Right atrium auricular region (tissue), 2 donors: ENCODE results near the gene HPGD. TPM values are rescaled to one million over a fixed set of nuclear protein-coding genes. Genes with fewer than 3 reads are reported as not detected.

Source experiments
- DNase-seq: peaks from one replicate; pipeline ENCODE4 v3.0.0-alpha.2; 2019; ENCODE audit warnings: low spot score
- H3K27ac ChIP-seq, 2 donors: fragments of 200-600 bp; sonication (generic); 1 replicate in 1 of 2; 2 replicates in 1 of 2; pipeline ENCODE4 v1.5.1; 2016 to 2019
- H3K27me3 ChIP-seq, 2 donors: fragments of 200-600 bp; sonication (generic); one replicate each; pipeline versions ENCODE4 v1.5.1 to v1.6.0; 2017 to 2019
- H3K36me3 ChIP-seq: fragments of 200-600 bp; sonication (generic); one replicate; pipeline ENCODE4 v1.5.1; 2016
- H3K4me1 ChIP-seq, 2 donors: fragments of 200-600 bp; sonication (generic); one replicate each; pipeline versions ENCODE4 v1.5.1 to v1.6.0; 2017 to 2019
- H3K4me3 ChIP-seq, 2 donors: fragments of 200-600 bp; sonication (generic); 1 replicate in 1 of 2; 2 replicates in 1 of 2; pipeline ENCODE4 v1.5.1; 2017 to 2019; ENCODE audit warnings: mild to moderate bottlenecking in 1 of 2, moderate library complexity in 1 of 2
- H3K9me3 ChIP-seq, 2 donors: fragments of 200-600 bp; sonication (generic); one replicate each; pipeline ENCODE4 v1.5.1; 2019
- total RNA-seq, 2 donors: library from RNA; depleted of rRNA; stranded (reverse); fragments of >200 nt; gene quantifications; one replicate each; pipeline ENCODE4 v1.1.0, GENCODE V29; 2016
- TF ChIP-seq, protein P1 (sequence below), 2 donors: fragments of 200-600 bp; sonication (generic); IDR thresholded peaks; one replicate each; pipeline ENCODE4 v1.5.1; 2019; ENCODE audit warnings: antibody characterized with exemption in 2 of 2

HPGD gene
- 1 to 10 TPM; 1.4 to 3.1 TPM for total RNA-seq

DNA sequence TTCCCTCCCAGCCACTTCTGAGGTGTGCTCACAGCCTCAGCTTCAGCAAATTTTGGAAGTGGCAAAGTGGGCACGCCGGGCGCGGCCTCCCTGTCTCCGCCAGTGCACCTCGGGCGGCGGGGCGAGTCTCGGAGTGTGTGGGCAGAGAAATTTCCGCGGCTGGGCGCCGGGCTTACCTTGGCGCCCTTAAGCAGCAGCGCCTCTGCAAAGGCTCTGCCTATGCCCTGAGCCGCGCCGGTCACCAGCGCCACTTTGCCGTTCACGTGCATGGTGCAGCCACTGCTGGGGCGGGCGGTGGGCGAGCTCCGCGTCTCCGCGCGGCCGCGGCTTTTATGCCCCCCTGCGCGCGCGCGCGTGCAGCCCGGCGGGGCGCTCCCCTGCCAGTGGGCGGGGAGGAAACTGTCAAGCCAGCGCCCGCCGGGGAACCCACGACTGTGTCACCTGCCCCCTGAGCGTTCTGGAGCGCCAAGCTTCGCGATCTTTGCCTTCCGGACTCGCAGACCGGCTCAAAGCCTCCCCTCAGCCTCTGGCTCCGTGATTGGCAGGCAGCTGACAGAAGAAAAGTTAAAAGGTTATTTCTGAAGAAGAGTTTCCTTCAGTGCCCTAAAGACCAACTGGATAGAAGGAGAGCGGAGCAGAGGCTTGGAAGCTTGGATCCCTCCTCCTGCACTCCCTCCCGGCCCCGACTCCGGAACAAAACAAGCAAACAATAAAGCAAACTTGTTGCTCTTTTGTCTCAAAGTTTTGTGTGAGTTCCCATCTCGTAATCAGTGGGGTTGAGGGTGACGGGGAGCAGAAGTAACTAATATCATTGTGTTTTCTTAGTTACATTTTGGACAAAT, at the start of gene HPGD:
Gene HPGD, minus strand, starts transcription at position 306 of the 842 bp plus-strand sequence. Its CDS starts 37 bp downstream, at position 269.
- peak within 1 kb of the TSS; percentile 47 to 58 for H3K4me3 ChIP-seq
- H3K36me3 ChIP-seq: no peaks in the 10 kb centered on the region
- peaks cover 0 to 9% of the 10 kb centered on the region in 2 donors for H3K4me1 ChIP-seq
- TF ChIP-seq, protein P1, sequence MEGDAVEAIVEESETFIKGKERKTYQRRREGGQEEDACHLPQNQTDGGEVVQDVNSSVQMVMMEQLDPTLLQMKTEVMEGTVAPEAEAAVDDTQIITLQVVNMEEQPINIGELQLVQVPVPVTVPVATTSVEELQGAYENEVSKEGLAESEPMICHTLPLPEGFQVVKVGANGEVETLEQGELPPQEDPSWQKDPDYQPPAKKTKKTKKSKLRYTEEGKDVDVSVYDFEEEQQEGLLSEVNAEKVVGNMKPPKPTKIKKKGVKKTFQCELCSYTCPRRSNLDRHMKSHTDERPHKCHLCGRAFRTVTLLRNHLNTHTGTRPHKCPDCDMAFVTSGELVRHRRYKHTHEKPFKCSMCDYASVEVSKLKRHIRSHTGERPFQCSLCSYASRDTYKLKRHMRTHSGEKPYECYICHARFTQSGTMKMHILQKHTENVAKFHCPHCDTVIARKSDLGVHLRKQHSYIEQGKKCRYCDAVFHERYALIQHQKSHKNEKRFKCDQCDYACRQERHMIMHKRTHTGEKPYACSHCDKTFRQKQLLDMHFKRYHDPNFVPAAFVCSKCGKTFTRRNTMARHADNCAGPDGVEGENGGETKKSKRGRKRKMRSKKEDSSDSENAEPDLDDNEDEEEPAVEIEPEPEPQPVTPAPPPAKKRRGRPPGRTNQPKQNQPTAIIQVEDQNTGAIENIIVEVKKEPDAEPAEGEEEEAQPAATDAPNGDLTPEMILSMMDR (IDR thresholded peaks at IDR 0.05): no peak
- H3K27ac ChIP-seq: no peak within 1 kb of the TSS
- DNase-seq: no peak
- no peaks in the 10 kb centered on the region for H3K27me3 ChIP-seq
- H3K9me3 ChIP-seq: no peaks in the 10 kb centered on the region

DNA sequence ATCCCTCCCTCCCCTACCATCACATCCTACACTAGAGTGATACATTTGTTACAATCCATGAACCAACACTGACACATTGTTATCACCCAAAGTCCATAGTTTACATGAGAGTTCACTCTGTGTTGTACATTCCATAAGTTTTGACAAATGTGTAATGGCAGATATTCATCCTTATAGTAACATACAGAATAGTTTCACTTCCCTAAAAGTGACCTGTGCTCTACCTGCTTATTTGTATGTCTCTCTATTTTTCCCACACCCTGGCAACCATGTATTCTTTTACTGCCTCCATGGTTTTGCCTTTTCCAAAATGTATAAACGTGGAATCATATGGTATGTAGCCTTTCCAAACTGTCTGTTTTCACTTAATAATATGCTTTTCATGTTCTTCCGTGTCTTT, 42.2 kb upstream of the HPGD start:
- H3K27ac ChIP-seq: no peak overlapping the region
- no peaks in the 10 kb centered on the region for H3K27me3 ChIP-seq
- H3K36me3 ChIP-seq: no peaks in the 10 kb centered on the region
- no peak overlapping the region for H3K4me3 ChIP-seq
- no peaks in the 10 kb centered on the region for H3K4me1 ChIP-seq
- H3K9me3 ChIP-seq: no peaks in the 10 kb centered on the region
- TF ChIP-seq, protein P1 (IDR thresholded peaks at IDR 0.05): no peak
- DNase-seq: no peak

DNA sequence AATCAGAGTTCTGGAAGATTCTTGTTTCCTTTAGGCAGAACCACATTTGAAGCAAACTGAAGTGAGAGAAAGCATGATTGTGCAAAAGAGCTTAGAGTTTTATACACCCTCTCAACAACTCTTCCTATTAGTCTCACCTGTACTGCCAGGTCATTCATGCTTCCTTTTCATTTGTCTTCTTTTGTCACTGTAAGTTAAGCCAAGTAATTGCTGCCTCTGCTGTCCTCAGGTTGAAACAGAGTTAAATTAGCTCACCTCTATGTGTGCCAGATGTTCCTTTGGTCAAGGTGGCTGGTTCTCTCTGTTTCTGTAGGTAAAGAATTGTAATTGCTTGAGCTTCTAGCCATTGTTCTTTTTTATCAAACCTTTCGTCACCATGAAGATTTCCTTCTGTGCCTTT, 41.1 kb upstream of the HPGD start:
- DNase-seq: no peak
- TF ChIP-seq, protein P1 (IDR thresholded peaks at IDR 0.05): no peak
- Histone ChIP-seq H3K9me3 (no peaks in the 10 kb centered on the region), H3K36me3 (no peaks in the 10 kb centered on the region), H3K4me3 (no peak overlapping the region), H3K4me1 (no peaks in the 10 kb centered on the region), H3K27me3 (no peaks in the 10 kb centered on the region), H3K27ac (no peak overlapping the region)

DNA sequence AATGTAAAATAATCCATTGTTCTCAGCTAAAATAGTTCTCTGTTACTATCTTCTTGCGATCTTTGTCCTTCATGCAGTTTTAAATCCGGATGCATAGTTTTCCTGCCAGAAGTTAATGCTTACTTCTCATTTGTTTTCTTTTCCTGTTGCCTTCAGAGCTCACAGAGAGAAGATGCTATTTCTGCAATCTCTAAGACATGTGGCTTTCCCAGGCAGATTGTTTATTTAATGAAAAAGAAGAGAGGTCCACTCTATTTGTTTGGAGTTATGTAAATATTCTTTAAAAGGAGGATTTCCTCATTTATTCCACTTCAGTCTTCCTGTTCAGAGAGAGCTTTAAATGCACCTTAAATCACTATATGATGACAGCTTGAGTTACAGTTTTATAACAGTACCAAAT, 39.3 kb upstream of the HPGD start:
- no peaks in the 10 kb centered on the region for H3K4me1 ChIP-seq
- no peak overlapping the region for H3K4me3 ChIP-seq
- no peaks in the 10 kb centered on the region for H3K36me3 ChIP-seq
- TF ChIP-seq, protein P1 (IDR thresholded peaks at IDR 0.05): no peak
- H3K27ac ChIP-seq: no peak overlapping the region
- no peaks in the 10 kb centered on the region for H3K27me3 ChIP-seq
- DNase-seq: no peak
- no peaks in the 10 kb centered on the region for H3K9me3 ChIP-seq

DNA sequence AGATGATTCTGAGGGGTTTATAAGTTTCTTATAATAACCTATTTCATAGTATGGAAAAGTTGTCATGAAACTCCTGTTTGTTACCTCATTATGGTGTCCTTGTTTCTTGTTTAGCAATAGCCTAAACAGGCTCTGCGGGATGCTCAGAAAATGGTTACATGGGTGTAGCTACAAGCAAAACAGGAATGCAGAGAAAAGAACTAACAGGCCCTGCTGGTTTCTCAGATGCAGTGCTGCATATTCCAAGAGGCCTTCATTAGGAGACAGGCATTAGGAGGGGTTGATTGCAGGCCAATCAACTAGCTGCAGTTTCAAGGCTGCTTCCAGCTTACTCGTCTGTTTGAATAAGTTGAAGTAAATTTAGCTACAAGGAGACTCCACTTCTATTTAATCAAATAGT, 37.6 kb upstream of the HPGD start:
- H3K4me1 ChIP-seq: no peaks in the 10 kb centered on the region

More for the DNA sequence above, 37.6 kb upstream of the HPGD start:
- Histone ChIP-seq H3K27me3 (no peaks in the 10 kb centered on the region), H3K36me3 (no peaks in the 10 kb centered on the region), H3K27ac (no peak overlapping the region), H3K4me3 (no peak overlapping the region), H3K9me3 (no peaks in the 10 kb centered on the region)
- TF ChIP-seq, protein P1 (IDR thresholded peaks at IDR 0.05): no peak
- no peak for DNase-seq
